Kidney epithelial cell (primary cell): ENCODE data around the gene AFTPH. TPM values are rescaled to one million over a fixed set of nuclear protein-coding genes. Genes with fewer than 3 reads are reported as not detected.

ENCODE experiments used
- DNase-seq: peaks from one replicate; pipeline ENCODE4 v3.0.0-alpha.2; 2010; ENCODE audit warnings: low read depth
- H3K27me3 ChIP-seq: 2 replicates; pipeline ENCODE4 v1.6.0; 2011; ENCODE audit warnings: low read length; ENCODE audit not compliant: control insufficient read depth, insufficient read depth
- H3K36me3 ChIP-seq: 2 replicates; pipeline ENCODE4 v1.5.1; 2011; ENCODE audit warnings: low read length; ENCODE audit not compliant: control insufficient read depth, insufficient read depth
- H3K4me3 ChIP-seq: 2 replicates; pipeline ENCODE4 v1.5.1; 2011; ENCODE audit warnings: low read depth, mild to moderate bottlenecking, control low read depth, low read length
- CTCF ChIP-seq: IDR thresholded peaks from 2 replicates; pipeline ENCODE4 v1.5.1; 2011; ENCODE audit warnings: mild to moderate bottlenecking, moderate library complexity, low read length, control low read depth, inconsistent platforms; ENCODE audit not compliant: insufficient read depth, poor library complexity, severe bottlenecking
- total RNA-seq: library from RNA; depleted of rRNA; stranded (reverse); fragments of >200 nt; gene quantifications from 2 replicates; pipeline ENCODE4 v1.2.3, GENCODE V29; 2015

Gene AFTPH
- total RNA-seq, 1 donor from 2014 or later: 20.3 TPM

GRCh38 chr2:64558445-64559081, 34.4 kb downstream of the AFTPH start:
- H3K36me3 ChIP-seq: no peaks in the 10 kb centered on the region
- no peak for TF ChIP-seq CTCF
- H3K4me3 ChIP-seq: no peak overlapping the region
- no peaks in the 10 kb centered on the region for H3K27me3 ChIP-seq
- no peak for DNase-seq

DNA sequence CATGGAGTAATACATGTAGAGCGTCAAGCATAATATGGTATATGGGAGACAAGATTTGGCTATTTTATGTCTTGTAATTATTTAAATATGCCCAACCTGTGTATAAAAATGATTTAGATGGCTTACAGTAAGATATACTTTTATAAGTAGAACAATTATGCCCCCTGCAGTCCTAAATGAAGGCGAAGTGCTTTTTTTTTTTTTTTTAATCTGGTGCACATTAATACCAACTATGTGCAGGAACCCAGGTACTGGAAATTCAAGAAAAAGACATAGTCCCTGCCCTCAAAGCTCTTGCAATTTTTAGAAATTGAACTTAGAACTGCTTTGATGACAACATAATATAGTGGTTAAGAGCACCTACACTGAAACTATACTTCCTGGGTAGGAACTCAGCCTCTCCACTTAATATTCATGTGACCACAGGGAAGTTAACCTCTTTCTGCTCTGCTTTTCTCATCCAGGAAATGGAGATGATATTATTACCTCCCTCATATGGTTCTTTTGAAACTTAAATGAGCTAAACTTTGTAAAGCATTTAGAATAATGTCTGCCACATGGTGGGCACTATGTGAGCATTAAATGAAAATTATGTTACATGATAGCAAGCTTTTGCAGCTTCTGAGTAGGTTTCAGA, 38.1 kb downstream of the AFTPH start:
- peak; percentile 3 for TF ChIP-seq CTCF
- Histone ChIP-seq H3K36me3 (no peaks in the 10 kb centered on the region), H3K27me3 (no peaks in the 10 kb centered on the region), H3K4me3 (no peak overlapping the region)
- no peak for DNase-seq

- DNase-seq: no peak
- no peak for TF ChIP-seq CTCF
- no peaks in the 10 kb centered on the region for H3K36me3 ChIP-seq
- no peak overlapping the region for H3K4me3 ChIP-seq
- H3K27me3 ChIP-seq: no peaks in the 10 kb centered on the region
These were observed 39.4 kb downstream of the AFTPH start for GRCh38 chr2:64563436-64563938.

GRCh38 chr2:64565949-64566710, 42.0 kb downstream of the AFTPH start:
- TF ChIP-seq CTCF: no peak
- Histone ChIP-seq H3K4me3 (no peak overlapping the region), H3K36me3 (no peaks in the 10 kb centered on the region), H3K27me3 (no peaks in the 10 kb centered on the region)
- no peak for DNase-seq

GRCh38 chr2:64567473-64567872, 43.3 kb downstream of the AFTPH start:
- no peak for DNase-seq
- TF ChIP-seq CTCF: no peak
- Histone ChIP-seq H3K4me3 (no peak overlapping the region), H3K27me3 (no peaks in the 10 kb centered on the region), H3K36me3 (no peaks in the 10 kb centered on the region)
